Left renal cortex interstitium (tissue), 4 donors: Measurements from ENCODE around the gene POLR3GL. TPM values are rescaled to one million over a fixed set of nuclear protein-coding genes. Genes with fewer than 3 reads are reported as not detected.
"Not testable (repeated sequence)": the region's sequence is repeated elsewhere in the genome, so short reads cannot be mapped to it uniquely, and the experiment has no call there.

Source experiments
- DNase-seq, 4 donors: peaks; one replicate each; pipeline ENCODE4 v3.0.0-alpha.2; 2013; ENCODE audit warnings: low read depth in 4 of 4, low spot score in 2 of 4, missing footprints in 1 of 4
- polyA plus RNA-seq, 4 donors: library from polyadenylated mRNA; unstranded; fragments of 120-200 nt; gene quantifications; one replicate each; pipeline ENCODE4 v1.2.1, GENCODE V29; 2013; ENCODE audit not compliant: insufficient read length in 4 of 4

The POLR3GL gene
- 10 to 100 TPM; 32.0 to 42.2 (median 33.9) TPM for polyA plus RNA-seq

- DNase-seq = peak in 3 of 4 donors; percentile 88 to 96 (median 89)
Measured at GRCh38 chr1:145964328-145965118, at the start of gene POLR3GL, which contains the start of gene ANKRD34A. TSS of gene POLR3GL (plus strand) at chr1:145964690. CDS start at chr1:145974866, 10,176 bp downstream. TSS of gene ANKRD34A (minus strand) at chr1:145964575. CDS start at chr1:145961759, 2,816 bp downstream.

- DNase-seq = no peak
Measured at GRCh38 chr1:145916745-145917144, 47.7 kb upstream of the POLR3GL start.

- DNase-seq = no peak
Measured at GRCh38 chr1:145917595-145917994, 46.9 kb upstream of the POLR3GL start.

GRCh38 chr1:145918144-145918991 lies 46.1 kb upstream of the POLR3GL start, which contains the start of gene PEX11B:
TSS of gene PEX11B (minus strand) at chr1:145918717. CDS start at chr1:145918688, 29 bp downstream.
- DNase-seq = peak in 3 of 4 donors; percentile 89 to 91 (median 90)

GRCh38 chr1:145918992-145919939 lies 45.2 kb upstream of the POLR3GL start:
- peak in 1 of 4 donors; percentile 16 for DNase-seq

- DNase-seq = not testable (repeated sequence)
Measured at GRCh38 chr1:145920297-145920696, 44.2 kb upstream of the POLR3GL start.

GRCh38 chr1:145922266-145922665 lies 42.2 kb upstream of the POLR3GL start:
- no peak for DNase-seq

- DNase-seq = no peak
Measured at GRCh38 chr1:145926686-145927062, 37.8 kb upstream of the POLR3GL start.

- DNase-seq = peak; percentile 93 to 98 (median 95)
Measured at GRCh38 chr1:145927063-145927886, 37.2 kb upstream of the POLR3GL start, which contains the start of gene RBM8A. TSS of gene RBM8A (minus strand) at chr1:145927484. CDS start at chr1:145927426, 58 bp downstream.

- no peak for DNase-seq
Measured at GRCh38 chr1:145927916-145928643, 36.4 kb upstream of the POLR3GL start.

- not testable (repeated sequence) for DNase-seq
Measured at GRCh38 chr1:145932522-145933009, 31.9 kb upstream of the POLR3GL start.

- DNase-seq = no peak
Measured at GRCh38 chr1:145935708-145936107, 28.8 kb upstream of the POLR3GL start.

- DNase-seq = no peak
Measured at GRCh38 chr1:145936247-145936646, 28.2 kb upstream of the POLR3GL start.

GRCh38 chr1:145937436-145937835 lies 27.1 kb upstream of the POLR3GL start:
- no peak for DNase-seq

- DNase-seq = no peak
Measured at GRCh38 chr1:145942405-145942804, 22.1 kb upstream of the POLR3GL start.

GRCh38 chr1:145942871-145943270 lies 21.6 kb upstream of the POLR3GL start:
- DNase-seq = no peak

- DNase-seq = no peak
Measured at GRCh38 chr1:145944532-145944931, 20.0 kb upstream of the POLR3GL start.

- no peak for DNase-seq
Measured at GRCh38 chr1:145946477-145946986, 18.0 kb upstream of the POLR3GL start.
